Measurements from ENCODE around the gene LUM.

LUM gene

GRCh38 chr12:91133871-91134270, 22.6 kb upstream of the LUM start:
- Histone ChIP-seq H3K36me3 (ENCODE audit: control insufficient read depth, insufficient read depth, low read length, severe bottlenecking) (no peaks in the 10 kb centered on the region), H3K9ac (ENCODE audit: low read length) (no peak overlapping the region), H3K27me3 (replicated peaks; ENCODE audit: control insufficient read depth, insufficient read depth, low read length) (no peaks in the 10 kb centered on the region), H3K4me3 (ENCODE audit: low read length) (no peak overlapping the region), H3K9me3 (ENCODE audit: control insufficient read depth, low read length) (no peaks in the 10 kb centered on the region), H3K4me1 (ENCODE audit: control insufficient read depth, insufficient read depth, low read length) (peaks cover 17% of the 10 kb centered on the region)
- peak; percentile 60 for DNase-seq (ENCODE audit: low read depth)

- no peak for DNase-seq (ENCODE audit: low read depth)
- Histone ChIP-seq H3K4me3 (ENCODE audit: low read length) (no peak overlapping the region), H3K27me3 (replicated peaks; ENCODE audit: control insufficient read depth, insufficient read depth, low read length) (no peaks in the 10 kb centered on the region), H3K36me3 (ENCODE audit: control insufficient read depth, insufficient read depth, low read length, severe bottlenecking) (no peaks in the 10 kb centered on the region), H3K9ac (ENCODE audit: low read length) (no peak overlapping the region), H3K9me3 (ENCODE audit: control insufficient read depth, low read length) (no peaks in the 10 kb centered on the region), H3K4me1 (ENCODE audit: control insufficient read depth, insufficient read depth, low read length) (peaks cover 22% of the 10 kb centered on the region)
These were observed 18.5 kb upstream of the LUM start for GRCh38 chr12:91129662-91130362.

GRCh38 chr12:91127751-91128150, 16.5 kb upstream of the LUM start:
- no peaks in the 10 kb centered on the region for H3K9me3 ChIP-seq (ENCODE audit: control insufficient read depth, low read length)
- no peak for DNase-seq (ENCODE audit: low read depth)
- H3K9ac ChIP-seq (ENCODE audit: low read length) = no peak overlapping the region
- H3K4me3 ChIP-seq (ENCODE audit: low read length) = no peak overlapping the region
- H3K36me3 ChIP-seq (ENCODE audit: control insufficient read depth, insufficient read depth, low read length, severe bottlenecking) = no peaks in the 10 kb centered on the region
- H3K4me1 ChIP-seq (ENCODE audit: control insufficient read depth, insufficient read depth, low read length) = peaks cover 17% of the 10 kb centered on the region
- no peaks in the 10 kb centered on the region for H3K27me3 ChIP-seq (replicated peaks; ENCODE audit: control insufficient read depth, insufficient read depth, low read length)

GRCh38 chr12:91127306-91127705, 16.0 kb upstream of the LUM start:
- no peak for DNase-seq (ENCODE audit: low read depth)
- no peaks in the 10 kb centered on the region for H3K36me3 ChIP-seq (ENCODE audit: control insufficient read depth, insufficient read depth, low read length, severe bottlenecking)
- no peak overlapping the region for H3K4me3 ChIP-seq (ENCODE audit: low read length)
- no peaks in the 10 kb centered on the region for H3K9me3 ChIP-seq (ENCODE audit: control insufficient read depth, low read length)
- no peak overlapping the region for H3K9ac ChIP-seq (ENCODE audit: low read length)
- H3K27me3 ChIP-seq (replicated peaks; ENCODE audit: control insufficient read depth, insufficient read depth, low read length) = no peaks in the 10 kb centered on the region
- peaks cover 17% of the 10 kb centered on the region for H3K4me1 ChIP-seq (ENCODE audit: control insufficient read depth, insufficient read depth, low read length)

- DNase-seq (ENCODE audit: low read depth) = no peak
- no peaks in the 10 kb centered on the region for H3K27me3 ChIP-seq (replicated peaks; ENCODE audit: control insufficient read depth, insufficient read depth, low read length)
These were observed 15.2 kb upstream of the LUM start for GRCh38 chr12:91126516-91126915.

GRCh38 chr12:91123236-91123916, 12.1 kb upstream of the LUM start:
- H3K9ac ChIP-seq (ENCODE audit: low read length) = no peak overlapping the region
- no peak for DNase-seq (ENCODE audit: low read depth)
- no peak overlapping the region for H3K4me3 ChIP-seq (ENCODE audit: low read length)
- no peaks in the 10 kb centered on the region for H3K9me3 ChIP-seq (ENCODE audit: control insufficient read depth, low read length)
- no peaks in the 10 kb centered on the region for H3K36me3 ChIP-seq (ENCODE audit: control insufficient read depth, insufficient read depth, low read length, severe bottlenecking)
- peaks cover 17% of the 10 kb centered on the region for H3K4me1 ChIP-seq (ENCODE audit: control insufficient read depth, insufficient read depth, low read length)
- H3K27me3 ChIP-seq (replicated peaks; ENCODE audit: control insufficient read depth, insufficient read depth, low read length) = no peaks in the 10 kb centered on the region

More at GRCh38 chr12:91126516-91126915, 15.2 kb upstream of the LUM start:
- Histone ChIP-seq H3K4me1 (ENCODE audit: control insufficient read depth, insufficient read depth, low read length) (peaks cover 17% of the 10 kb centered on the region), H3K9me3 (ENCODE audit: control insufficient read depth, low read length) (no peaks in the 10 kb centered on the region), H3K4me3 (ENCODE audit: low read length) (no peak overlapping the region), H3K9ac (ENCODE audit: low read length) (no peak overlapping the region), H3K36me3 (ENCODE audit: control insufficient read depth, insufficient read depth, low read length, severe bottlenecking) (no peaks in the 10 kb centered on the region)

- Histone ChIP-seq H3K27me3 (replicated peaks; ENCODE audit: control insufficient read depth, insufficient read depth, low read length) (no peaks in the 10 kb centered on the region), H3K4me1 (ENCODE audit: control insufficient read depth, insufficient read depth, low read length) (no peaks in the 10 kb centered on the region), H3K36me3 (ENCODE audit: control insufficient read depth, insufficient read depth, low read length, severe bottlenecking) (no peaks in the 10 kb centered on the region), H3K9me3 (ENCODE audit: control insufficient read depth, low read length) (no peaks in the 10 kb centered on the region), H3K9ac (ENCODE audit: low read length) (no peak overlapping the region), H3K4me3 (ENCODE audit: low read length) (no peak overlapping the region)
- no peak for DNase-seq (ENCODE audit: low read depth)
These were observed 9.5 kb upstream of the LUM start for GRCh38 chr12:91120781-91121180.

- Histone ChIP-seq H3K27me3 (replicated peaks; ENCODE audit: control insufficient read depth, insufficient read depth, low read length) (no peaks in the 10 kb centered on the region), H3K36me3 (ENCODE audit: control insufficient read depth, insufficient read depth, low read length, severe bottlenecking) (no peaks in the 10 kb centered on the region), H3K4me1 (ENCODE audit: control insufficient read depth, insufficient read depth, low read length) (no peaks in the 10 kb centered on the region), H3K4me3 (ENCODE audit: low read length) (no peak overlapping the region), H3K9ac (ENCODE audit: low read length) (no peak overlapping the region), H3K9me3 (ENCODE audit: control insufficient read depth, low read length) (no peaks in the 10 kb centered on the region)
- no peak for DNase-seq (ENCODE audit: low read depth)
These were observed 7.8 kb upstream of the LUM start for GRCh38 chr12:91119089-91119488.

- H3K9me3 ChIP-seq (ENCODE audit: control insufficient read depth, low read length) = no peaks in the 10 kb centered on the region
- H3K9ac ChIP-seq (ENCODE audit: low read length) = no peak overlapping the region
- no peaks in the 10 kb centered on the region for H3K27me3 ChIP-seq (replicated peaks; ENCODE audit: control insufficient read depth, insufficient read depth, low read length)
- no peak overlapping the region for H3K4me3 ChIP-seq (ENCODE audit: low read length)
- no peaks in the 10 kb centered on the region for H3K36me3 ChIP-seq (ENCODE audit: control insufficient read depth, insufficient read depth, low read length, severe bottlenecking)
- H3K4me1 ChIP-seq (ENCODE audit: control insufficient read depth, insufficient read depth, low read length) = peaks cover 29% of the 10 kb centered on the region
- DNase-seq (ENCODE audit: low read depth) = no peak
These were observed 2.3 kb upstream of the LUM start for GRCh38 chr12:91113621-91114020.

- Histone ChIP-seq H3K4me3 (ENCODE audit: low read length) (peak overlapping the region; percentile 83), H3K9ac (ENCODE audit: low read length) (peak overlapping the region; percentile 81), H3K27me3 (replicated peaks; ENCODE audit: control insufficient read depth, insufficient read depth, low read length) (no peaks in the 10 kb centered on the region), H3K36me3 (ENCODE audit: control insufficient read depth, insufficient read depth, low read length, severe bottlenecking) (no peaks in the 10 kb centered on the region), H3K9me3 (ENCODE audit: control insufficient read depth, low read length) (no peaks in the 10 kb centered on the region), H3K4me1 (ENCODE audit: control insufficient read depth, insufficient read depth, low read length) (peaks cover 40% of the 10 kb centered on the region)
- no peak for DNase-seq (ENCODE audit: low read depth)
These were observed 876 bp downstream of the LUM start for GRCh38 chr12:91110311-91110924.

GRCh38 chr12:91109581-91110310, 1.5 kb downstream of the LUM start:
- H3K27me3 ChIP-seq (replicated peaks; ENCODE audit: control insufficient read depth, insufficient read depth, low read length) = no peaks in the 10 kb centered on the region
- peaks cover 40% of the 10 kb centered on the region for H3K4me1 ChIP-seq (ENCODE audit: control insufficient read depth, insufficient read depth, low read length)
- peak overlapping the region; percentile 83 for H3K4me3 ChIP-seq (ENCODE audit: low read length)
- H3K9ac ChIP-seq (ENCODE audit: low read length) = peak overlapping the region; percentile 81
- no peaks in the 10 kb centered on the region for H3K9me3 ChIP-seq (ENCODE audit: control insufficient read depth, low read length)
- no peaks in the 10 kb centered on the region for H3K36me3 ChIP-seq (ENCODE audit: control insufficient read depth, insufficient read depth, low read length, severe bottlenecking)
- DNase-seq (ENCODE audit: low read depth) = no peak
